ENCODE measurements around the gene ZNRD2. TPM values are rescaled to one million over a fixed set of nuclear protein-coding genes. Genes with fewer than 3 reads are reported as not detected.
A peak's percentile ranks its signal among the peaks of the same experiment; 100 is the strongest.
"Not testable (repeated sequence)": the region's sequence is repeated elsewhere in the genome, so short reads cannot be mapped to it uniquely, and the experiment has no call there.

Gene ZNRD2, protein sequence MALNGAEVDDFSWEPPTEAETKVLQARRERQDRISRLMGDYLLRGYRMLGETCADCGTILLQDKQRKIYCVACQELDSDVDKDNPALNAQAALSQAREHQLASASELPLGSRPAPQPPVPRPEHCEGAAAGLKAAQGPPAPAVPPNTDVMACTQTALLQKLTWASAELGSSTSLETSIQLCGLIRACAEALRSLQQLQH
- 10 to 100 TPM; 39.2 to 40.7 TPM for total RNA-seq

DNA sequence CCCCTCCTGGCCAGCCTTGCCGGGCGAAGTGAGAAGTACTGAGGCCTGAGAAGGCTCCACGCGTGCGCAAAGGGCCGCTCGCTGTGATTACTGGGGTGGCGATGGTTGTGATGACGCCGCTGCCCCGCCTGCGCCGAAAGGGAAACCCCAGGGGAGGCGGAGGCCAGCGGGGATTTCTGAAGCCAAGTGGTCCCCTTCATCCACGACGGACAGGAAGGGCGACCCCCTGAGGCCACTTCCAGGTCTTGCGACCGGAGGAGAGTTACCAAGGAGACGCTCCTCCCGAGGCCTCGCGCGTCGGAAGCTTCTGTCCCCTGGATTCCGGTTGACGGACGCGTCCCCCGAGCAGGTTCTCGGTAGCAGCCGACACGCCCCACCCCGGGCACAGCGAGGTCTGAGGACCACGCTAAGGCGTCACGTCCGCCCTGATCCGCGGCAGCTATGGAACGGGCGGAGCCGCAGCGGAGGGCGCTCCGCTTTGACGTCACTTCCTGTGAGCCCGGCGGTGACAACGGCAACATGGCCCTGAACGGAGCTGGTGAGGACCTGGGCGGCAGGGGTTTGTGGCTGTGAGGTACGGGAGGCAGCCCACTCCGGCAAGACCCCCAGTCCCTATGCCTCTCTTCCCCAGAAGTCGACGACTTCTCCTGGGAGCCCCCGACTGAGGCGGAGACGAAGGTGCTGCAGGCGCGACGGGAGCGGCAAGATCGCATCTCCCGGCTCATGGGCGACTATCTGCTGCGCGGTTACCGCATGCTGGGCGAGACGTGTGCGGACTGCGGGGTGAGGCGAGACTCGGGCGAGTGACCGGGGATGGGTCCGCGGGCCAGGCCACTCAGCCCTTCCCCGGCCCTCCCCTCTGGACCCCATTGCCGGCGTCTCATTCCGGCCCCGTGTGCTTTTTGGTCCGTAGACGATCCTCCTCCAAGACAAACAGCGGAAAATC is at the start of gene ZNRD2:
ZNRD2 (plus strand) TSS at position 505 of the 946 bp plus-strand sequence; CDS start at position 520, 15 bp downstream.
- DNase-seq (peak; percentile 99), ATAC-seq (peak; percentile 70)
- peaks cover 71% of the 10 kb centered on the region for H3K4me1 Mint-ChIP-seq (ENCODE audit: low read depth)
- H3K36me3 Mint-ChIP-seq (ENCODE audit: low read depth), result peaks cover 27% of the 10 kb centered on the region
- peak within 1 kb of the TSS; percentile 99 for H3K27ac Mint-ChIP-seq
- POLR2A ChIA-PET, result interaction anchor here (0.6 to 6.0 kb wide), 17 partner anchors 10 to 288 kb away, joined by 3 to 38 read pairs (median 5); partner anchors contain the start of genes MALAT1, MAP3K11, NEAT1 and PCNX3
- CTCF ChIA-PET, result interaction anchor here (0.7 to 4.7 kb wide), 16 partner anchors 12 to 93 kb away, joined by 3 to 95 read pairs (median 5); partner anchors contain the start of genes LTBP3 and PCNX3
- H3K9me3 Mint-ChIP-seq (ENCODE audit: insufficient read depth), result no peaks in the 10 kb centered on the region
- H3K4me3 Mint-ChIP-seq, result peak within 1 kb of the TSS; percentile 100
- no peaks in the 10 kb centered on the region for H3K27me3 Mint-ChIP-seq (ENCODE audit: low read depth)

DNA sequence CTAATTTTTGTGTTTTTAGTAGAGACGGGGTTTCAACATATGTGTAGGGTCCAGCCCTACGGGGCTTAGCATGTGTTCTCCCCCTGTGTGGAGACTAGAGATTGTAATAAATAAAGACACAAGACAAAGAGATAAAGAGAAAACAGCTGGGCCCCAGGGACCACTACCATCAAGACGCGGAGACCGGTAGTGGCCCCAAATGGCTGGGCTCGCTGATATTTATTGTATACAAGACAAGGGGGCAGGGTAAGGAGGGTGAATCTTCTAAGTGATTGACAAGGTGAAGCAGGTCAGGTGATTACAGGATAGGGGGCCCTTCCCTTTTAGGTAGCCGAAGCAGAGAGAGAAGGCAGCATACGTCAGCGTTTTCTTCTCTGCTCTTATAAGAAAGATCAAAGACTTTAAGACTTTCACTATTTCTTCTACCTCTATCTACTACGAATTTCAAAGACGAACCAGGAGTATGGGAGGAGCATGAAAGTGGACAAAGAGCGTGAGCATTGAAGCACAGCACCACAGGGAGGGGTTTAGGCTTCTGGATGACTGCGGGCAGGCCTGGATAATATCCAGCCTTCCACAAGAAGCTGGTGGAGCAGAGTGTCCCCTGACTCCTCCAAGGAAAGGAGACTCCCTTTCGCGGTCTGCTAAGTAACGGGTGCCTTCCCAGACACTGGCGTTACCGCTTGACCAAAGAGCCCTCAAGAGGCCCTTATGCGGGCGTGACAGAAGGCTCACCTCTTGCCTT is 48.3 kb upstream of the ZNRD2 start:
- H3K27me3 Mint-ChIP-seq (ENCODE audit: low read depth); DNase-seq; CTCF ChIA-PET; H3K9me3 Mint-ChIP-seq (ENCODE audit: insufficient read depth); H3K36me3 Mint-ChIP-seq (ENCODE audit: low read depth); ATAC-seq: not testable (repeated sequence)
- Mint-ChIP-seq H3K4me1 (ENCODE audit: low read depth) (peaks cover 44% of the 10 kb centered on the region), H3K4me3 (peak overlapping the region; percentile 39), H3K27ac (peak overlapping the region; percentile 69)
- POLR2A ChIA-PET, result interaction anchor here (0.8 kb wide), 1 partner anchor 16 kb away, joined by 3 read pairs; no protein-coding TSS in a partner anchor

DNA sequence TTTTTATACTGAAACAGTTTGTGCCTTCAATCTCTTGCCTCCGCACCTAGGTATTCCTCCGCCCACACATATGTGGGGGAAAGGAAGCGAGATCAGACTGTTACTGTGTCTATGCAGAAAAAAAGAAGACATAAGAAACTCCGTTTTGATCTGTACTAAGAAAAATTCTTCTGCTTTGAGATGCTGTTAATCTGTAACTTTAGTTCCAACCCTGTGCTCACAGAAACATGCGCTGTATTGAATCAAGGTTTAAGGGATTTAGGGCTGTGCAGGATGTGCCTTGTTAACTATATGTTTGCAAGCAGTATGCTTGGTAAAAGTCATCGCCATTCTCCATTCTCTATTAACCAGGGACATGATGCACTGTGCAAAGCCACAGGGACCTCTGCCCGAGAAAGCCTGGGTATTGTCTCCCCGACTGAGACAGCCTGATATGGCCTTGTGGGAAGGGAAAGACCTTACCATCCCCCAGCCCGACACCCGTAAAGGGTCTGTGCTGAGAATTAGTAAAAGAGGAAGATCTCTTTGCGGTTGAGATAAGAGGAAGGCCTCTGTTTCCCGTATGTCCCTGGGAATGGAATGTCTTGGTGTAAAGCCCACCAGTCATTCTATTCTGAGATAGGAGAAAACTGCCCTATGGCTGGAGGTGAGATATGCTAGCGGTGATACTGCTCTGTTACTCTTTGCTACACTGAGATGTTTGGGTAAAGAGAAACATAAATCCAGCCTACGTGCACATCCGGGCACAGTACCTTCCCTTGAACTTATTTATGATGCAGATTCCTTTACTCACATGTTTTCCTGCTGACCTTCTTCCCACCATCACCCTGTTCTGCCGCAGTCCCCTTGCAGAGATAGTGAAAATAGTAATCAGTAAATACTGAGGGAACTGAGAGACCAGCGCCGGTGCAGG is 47.3 kb upstream of the ZNRD2 start:
- ATAC-seq; CTCF ChIA-PET; H3K27me3 Mint-ChIP-seq (ENCODE audit: low read depth); H3K9me3 Mint-ChIP-seq (ENCODE audit: insufficient read depth): not testable (repeated sequence)
- DNase-seq, result peak; percentile 46
- Mint-ChIP-seq H3K36me3 (ENCODE audit: low read depth) (peaks cover 17% of the 10 kb centered on the region), H3K4me3 (peak overlapping the region; percentile 66), H3K4me1 (ENCODE audit: low read depth) (peaks cover 49% of the 10 kb centered on the region), H3K27ac (peak overlapping the region; percentile 89)
- POLR2A ChIA-PET, result interaction anchor here (0.7 to 1.1 kb wide), 2 partner anchors 21 to 50 kb away, joined by 3 read pairs; partner anchors contain the start of gene FAM89B

DNA sequence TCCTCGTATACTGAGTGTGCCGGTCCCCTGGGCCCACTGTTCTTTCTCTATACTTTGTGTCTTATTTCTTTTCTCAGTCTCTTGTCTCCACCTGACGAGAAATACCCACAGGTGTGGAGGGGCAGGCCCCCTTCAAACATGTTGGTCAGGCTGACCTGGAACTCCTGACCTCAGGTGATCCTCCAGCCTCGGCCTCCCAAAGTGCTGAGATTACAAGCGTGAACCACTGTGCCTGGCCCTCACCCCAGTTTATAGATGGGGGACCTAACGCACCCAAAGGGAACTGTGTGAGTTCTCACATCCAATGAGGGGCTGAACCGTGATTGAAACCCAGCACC is 46.7 kb upstream of the ZNRD2 start:
- DNase-seq; H3K9me3 Mint-ChIP-seq (ENCODE audit: insufficient read depth); CTCF ChIA-PET; H3K27me3 Mint-ChIP-seq (ENCODE audit: low read depth); ATAC-seq: not testable (repeated sequence)
- Mint-ChIP-seq H3K4me1 (ENCODE audit: low read depth) (peaks cover 51% of the 10 kb centered on the region), H3K4me3 (peak overlapping the region; percentile 66), H3K36me3 (ENCODE audit: low read depth) (peaks cover 17% of the 10 kb centered on the region), H3K27ac (peak overlapping the region; percentile 89)
- POLR2A ChIA-PET, result interaction anchor here (0.7 to 2.8 kb wide), 7 partner anchors 19 to 105 kb away, joined by 3 to 25 read pairs (median 4); partner anchors contain the start of gene FAM89B

DNA sequence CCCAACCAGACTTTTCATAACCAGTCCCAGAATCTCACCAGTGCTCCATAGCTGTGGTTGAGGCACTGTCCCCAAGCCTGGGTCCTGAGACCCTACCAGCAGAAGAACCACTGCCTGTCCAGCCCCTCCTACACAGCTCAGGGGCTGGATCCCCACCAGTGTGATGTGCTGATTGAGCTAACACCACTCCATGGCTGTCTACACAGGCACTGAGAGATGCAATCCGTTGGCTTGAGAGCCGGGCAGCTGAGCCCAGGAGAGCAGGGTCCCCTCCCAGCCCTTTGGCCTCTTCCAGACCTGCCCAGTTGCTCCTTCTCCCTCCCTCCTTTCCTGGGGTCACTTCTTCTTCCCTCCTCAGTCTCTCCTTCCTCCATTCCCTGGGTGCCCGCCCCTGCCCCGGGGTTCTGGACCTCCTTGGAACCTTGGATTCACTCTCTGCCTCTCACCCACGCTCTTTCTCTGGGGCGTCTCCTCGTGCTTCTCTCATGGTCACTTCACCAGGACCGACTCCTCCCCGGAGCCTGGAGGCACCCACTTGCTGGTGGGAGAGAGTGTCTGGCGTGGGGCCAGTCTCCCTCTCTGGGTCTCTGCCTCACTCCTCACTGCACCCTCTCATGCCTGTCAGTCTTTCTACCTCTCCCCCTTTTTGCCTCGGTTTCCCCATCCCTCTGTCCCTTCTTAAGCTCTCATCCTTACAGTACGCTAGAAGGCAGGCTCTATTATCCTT is 46.1 kb upstream of the ZNRD2 start:
- ChIA-PET CTCF (interaction anchor here (0.6 to 2.2 kb wide), 6 partner anchors 13 to 142 kb away, joined by 3 to 13 read pairs (median 6); no protein-coding TSS in a partner anchor), POLR2A (interaction anchor here (0.7 to 2.8 kb wide), 14 partner anchors 13 to 167 kb away, joined by 3 to 25 read pairs (median 4); partner anchors contain the start of genes FAM89B, MALAT1 and ZNRD2)
- no peak for DNase-seq
- H3K36me3 Mint-ChIP-seq (ENCODE audit: low read depth), result peaks cover 21% of the 10 kb centered on the region
- peak overlapping the region; percentile 66 for H3K4me3 Mint-ChIP-seq
- H3K27ac Mint-ChIP-seq, result peak overlapping the region; percentile 89
- peaks cover 55% of the 10 kb centered on the region for H3K4me1 Mint-ChIP-seq (ENCODE audit: low read depth)
- no peaks in the 10 kb centered on the region for H3K27me3 Mint-ChIP-seq (ENCODE audit: low read depth)
- peak; percentile 29 for ATAC-seq
- no peaks in the 10 kb centered on the region for H3K9me3 Mint-ChIP-seq (ENCODE audit: insufficient read depth)

DNA sequence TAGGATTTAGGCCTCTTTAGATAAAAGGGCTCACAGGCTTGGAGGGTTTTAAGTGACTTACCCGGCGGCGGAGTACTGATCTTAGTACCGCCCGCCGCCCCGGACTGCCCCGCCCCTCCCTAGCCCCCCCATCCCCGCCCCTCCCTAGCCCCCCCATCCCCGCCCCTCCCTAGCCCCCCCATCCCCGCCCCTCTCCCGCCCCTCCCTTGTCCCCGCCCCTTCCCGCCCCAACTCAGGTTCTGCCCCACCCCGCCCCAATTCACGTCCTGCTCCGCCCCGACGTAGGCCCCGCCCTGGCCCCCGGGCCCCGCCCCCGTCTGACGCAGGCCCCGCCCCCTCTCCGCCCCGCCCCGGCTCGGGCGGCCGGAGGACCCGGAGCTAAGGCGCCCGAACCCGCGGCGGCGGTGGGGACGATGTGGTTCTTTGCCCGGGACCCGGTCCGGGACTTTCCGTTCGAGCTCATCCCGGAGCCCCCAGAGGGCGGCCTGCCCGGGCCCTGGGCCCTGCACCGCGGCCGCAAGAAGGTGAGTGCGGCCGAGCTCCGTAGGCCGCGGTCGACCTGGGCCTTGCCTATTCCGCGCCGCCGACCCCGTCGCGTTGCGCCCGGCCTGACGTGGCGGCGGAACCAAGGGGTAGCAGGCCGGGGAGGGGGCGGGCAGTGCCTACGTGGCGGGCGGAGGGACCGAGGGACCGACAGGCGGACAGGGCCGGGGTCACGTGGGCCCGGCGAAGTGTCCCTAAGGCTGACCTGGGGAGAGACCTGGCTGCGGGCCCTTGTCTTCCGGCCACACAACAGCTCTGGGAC is 45.3 kb upstream of the ZNRD2 start, which contains the start of gene SCYL1:
SCYL1 (plus strand) TSS at position 343 of the 805 bp plus-strand sequence; CDS start at position 414, 71 bp downstream.
- DNase-seq, result peak; percentile 84
- no peaks in the 10 kb centered on the region for H3K9me3 Mint-ChIP-seq (ENCODE audit: insufficient read depth)
- ChIA-PET POLR2A (interaction anchor here (0.6 to 2.8 kb wide), 17 partner anchors 12 to 1926 kb away, joined by 3 to 25 read pairs (median 4); partner anchors contain the start of genes MALAT1 and ZNRD2), CTCF (interaction anchor here (0.6 to 2.2 kb wide), 7 partner anchors 14 to 143 kb away, joined by 3 to 13 read pairs (median 7); partner anchors contain the start of gene FAM89B)
- no peaks in the 10 kb centered on the region for H3K27me3 Mint-ChIP-seq (ENCODE audit: low read depth)
- peak; percentile 79 for ATAC-seq
- H3K36me3 Mint-ChIP-seq (ENCODE audit: low read depth), result peaks cover 21% of the 10 kb centered on the region
- peak within 1 kb of the TSS; percentile 89 for H3K27ac Mint-ChIP-seq
- H3K4me3 Mint-ChIP-seq, result peak within 1 kb of the TSS; percentile 83
- peaks cover 62% of the 10 kb centered on the region for H3K4me1 Mint-ChIP-seq (ENCODE audit: low read depth)

DNA sequence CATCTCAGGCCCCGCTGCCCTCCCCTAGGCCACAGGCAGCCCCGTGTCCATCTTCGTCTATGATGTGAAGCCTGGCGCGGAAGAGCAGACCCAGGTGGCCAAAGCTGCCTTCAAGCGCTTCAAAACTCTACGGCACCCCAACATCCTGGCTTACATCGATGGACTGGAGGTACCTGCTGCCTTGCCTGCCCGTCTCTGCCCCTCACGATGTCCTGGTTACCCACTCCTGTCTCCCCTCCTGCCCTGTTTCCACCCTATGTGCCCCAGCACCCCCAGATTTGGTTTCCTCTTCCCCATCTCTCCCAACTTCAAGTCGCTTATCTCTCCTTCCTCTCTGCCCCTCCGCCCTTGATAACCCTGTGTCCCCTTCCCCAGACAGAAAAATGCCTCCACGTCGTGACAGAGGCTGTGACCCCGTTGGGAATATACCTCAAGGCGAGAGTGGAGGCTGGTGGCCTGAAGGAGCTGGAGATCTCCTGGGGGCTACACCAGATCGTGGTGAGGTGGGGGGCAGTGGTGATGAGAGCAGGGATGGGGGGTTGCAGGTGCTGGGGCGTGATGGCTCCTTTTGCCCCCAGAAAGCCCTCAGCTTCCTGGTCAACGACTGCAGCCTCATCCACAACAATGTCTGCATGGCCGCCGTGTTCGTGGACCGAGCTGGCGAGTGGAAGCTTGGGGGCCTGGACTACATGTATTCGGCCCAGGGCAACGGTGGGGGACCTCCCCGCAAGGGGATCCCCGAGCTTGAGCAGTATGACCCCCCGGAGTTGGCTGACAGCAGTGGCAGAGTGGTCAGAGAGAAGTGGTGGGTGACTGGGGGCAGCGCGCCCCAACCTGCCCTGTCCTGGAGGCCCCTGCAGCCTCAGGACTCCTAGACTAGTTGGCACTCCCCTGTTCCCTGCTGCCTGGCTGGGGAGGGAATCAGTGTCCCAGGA is 44.5 kb upstream of the ZNRD2 start:
- DNase-seq (peak; percentile 40), ATAC-seq (no peak)
- H3K36me3 Mint-ChIP-seq (ENCODE audit: low read depth), result peaks cover 28% of the 10 kb centered on the region
- H3K27me3 Mint-ChIP-seq (ENCODE audit: low read depth), result no peaks in the 10 kb centered on the region
- no peaks in the 10 kb centered on the region for H3K9me3 Mint-ChIP-seq (ENCODE audit: insufficient read depth)
- peak overlapping the region; percentile 85 for H3K27ac Mint-ChIP-seq
- H3K4me1 Mint-ChIP-seq (ENCODE audit: low read depth), result peaks cover 68% of the 10 kb centered on the region
- CTCF ChIA-PET, result interaction anchor here (0.9 to 5.9 kb wide), 8 partner anchors 15 to 109 kb away, joined by 3 to 41 read pairs (median 7); partner anchors contain the start of gene FAM89B
- POLR2A ChIA-PET, result interaction anchor here (0.6 to 2.8 kb wide), 15 partner anchors 11 to 1925 kb away, joined by 3 to 25 read pairs (median 4); partner anchors contain the start of gene MALAT1
- peak overlapping the region; percentile 83 for H3K4me3 Mint-ChIP-seq

DNA sequence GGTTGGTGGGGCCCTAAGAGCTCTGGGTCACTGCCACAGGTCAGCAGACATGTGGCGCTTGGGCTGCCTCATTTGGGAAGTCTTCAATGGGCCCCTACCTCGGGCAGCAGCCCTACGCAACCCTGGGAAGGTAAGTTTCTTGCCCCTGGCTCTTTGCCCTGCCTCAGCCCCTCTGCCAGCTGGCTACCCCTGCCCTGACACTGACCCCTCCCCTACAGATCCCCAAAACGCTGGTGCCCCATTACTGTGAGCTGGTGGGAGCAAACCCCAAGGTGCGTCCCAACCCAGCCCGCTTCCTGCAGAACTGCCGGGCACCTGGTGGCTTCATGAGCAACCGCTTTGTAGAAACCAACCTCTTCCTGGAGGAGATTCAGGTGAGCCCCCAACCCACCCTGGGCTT is 43.5 kb upstream of the ZNRD2 start:
- Mint-ChIP-seq H3K27me3 (ENCODE audit: low read depth) (no peaks in the 10 kb centered on the region), H3K27ac (no peak overlapping the region), H3K4me1 (ENCODE audit: low read depth) (peaks cover 70% of the 10 kb centered on the region), H3K36me3 (ENCODE audit: low read depth) (peaks cover 37% of the 10 kb centered on the region), H3K9me3 (ENCODE audit: insufficient read depth) (no peaks in the 10 kb centered on the region), H3K4me3 (peak overlapping the region; percentile 83)
- ATAC-seq (no peak), DNase-seq (no peak)
- POLR2A ChIA-PET, result interaction anchor here (0.6 to 2.8 kb wide), 3 partner anchors 10 to 162 kb away, joined by 4 to 25 read pairs (median 12); no protein-coding TSS in a partner anchor
- CTCF ChIA-PET, result interaction anchor here (0.6 to 5.9 kb wide), 5 partner anchors 14 to 89 kb away, joined by 3 to 41 read pairs (median 3); partner anchors contain the start of gene PCNX3
